ENCODE data around the gene JPT2. TPM values are rescaled to one million over a fixed set of nuclear protein-coding genes. Genes with fewer than 3 reads are reported as not detected.
"Not testable (repeated sequence)": the region's sequence is repeated elsewhere in the genome, so short reads cannot be mapped to it uniquely, and the experiment has no call there.

JPT2 gene
- total RNA-seq, 1 experiment from 2014 or later: 26.2 TPM

DNA sequence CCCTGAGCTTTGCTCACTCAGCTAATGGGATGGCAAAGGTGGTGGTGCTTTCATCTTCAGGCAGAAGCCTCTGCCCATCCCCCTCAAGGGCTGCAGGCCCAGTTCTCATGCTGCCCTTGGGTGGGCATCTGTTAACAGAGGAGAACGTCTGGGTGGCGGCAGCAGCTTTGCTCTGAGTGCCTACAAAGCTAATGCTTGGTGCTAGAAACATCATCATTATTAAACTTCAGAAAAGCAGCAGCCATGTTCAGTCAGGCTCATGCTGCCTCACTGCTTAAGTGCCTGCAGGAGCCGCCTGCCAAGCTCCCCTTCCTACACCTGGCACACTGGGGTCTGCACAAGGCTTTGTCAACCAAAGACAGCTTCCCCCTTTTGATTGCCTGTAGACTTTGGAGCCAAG is 22.2 kb downstream of the JPT2 start:
- Histone ChIP-seq H4K20me1 (ENCODE audit: insufficient read depth, low read depth, low read length) (no peaks in the 10 kb centered on the region), H3K79me2 (ENCODE audit: low read length) (0 out of 2 replicates have a peak, but pooled peaks cover 4% of the 10 kb centered on the region), H3K4me1 (ENCODE audit: low read length) (peaks cover 11% of the 10 kb centered on the region), H3K4me3 (ENCODE audit: low read length) (no peak overlapping the region), H3K4me2 (ENCODE audit: low read depth, low read length, poor library complexity, severe bottlenecking) (no peak overlapping the region), H3K27me3 (ENCODE audit: low read length) (no peaks in the 10 kb centered on the region), H3K27ac (ENCODE audit: low read length) (no peak overlapping the region), H2AFZ (ENCODE audit: low read length) (no peak overlapping the region), H3K9ac (ENCODE audit: low read length) (no peak overlapping the region), H3K9me2 (replicated peaks; ENCODE audit: insufficient read depth, low read length) (no peaks in the 10 kb centered on the region), H3K36me3 (ENCODE audit: insufficient read depth, low read length) (peaks cover 23% of the 10 kb centered on the region; the same call in 1 of the 2 replicates), H3K9me3 (ENCODE audit: low read length) (no peaks in the 10 kb centered on the region)
- no peak for DNase-seq

DNA sequence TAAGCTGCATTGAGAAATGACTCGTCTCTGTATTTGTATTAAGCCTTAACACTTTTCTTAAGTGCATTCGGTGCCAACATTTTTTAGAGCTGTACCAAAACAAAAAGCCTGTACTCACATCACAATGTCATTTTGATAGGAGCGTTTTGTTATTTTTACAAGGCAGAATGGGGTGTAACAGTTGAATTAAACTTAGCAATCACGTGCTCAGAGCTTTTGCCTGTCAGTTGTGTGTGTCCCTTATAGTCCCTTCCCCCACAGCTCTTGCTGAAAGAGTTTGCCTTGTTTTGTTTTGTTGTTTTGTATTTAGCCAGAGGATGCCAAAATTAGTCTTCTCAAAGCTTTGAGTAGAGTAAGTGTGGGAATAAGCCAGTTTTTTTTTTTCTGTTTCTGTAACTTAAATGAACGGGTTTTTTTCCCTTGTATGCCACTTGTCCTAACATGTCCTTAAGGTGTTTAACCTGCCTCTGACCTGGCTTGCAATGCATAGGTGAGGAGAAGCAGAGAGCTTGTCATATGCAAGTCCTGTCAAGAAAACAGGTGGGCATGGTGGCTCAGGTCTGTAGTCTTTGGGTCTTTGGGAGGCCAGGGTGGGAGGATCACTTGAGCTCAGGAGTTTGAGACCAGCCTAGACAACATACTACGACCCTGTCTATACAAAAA is 23.3 kb downstream of the JPT2 start:
- no peaks in the 10 kb centered on the region for H3K9me3 ChIP-seq (ENCODE audit: low read length)

DNA sequence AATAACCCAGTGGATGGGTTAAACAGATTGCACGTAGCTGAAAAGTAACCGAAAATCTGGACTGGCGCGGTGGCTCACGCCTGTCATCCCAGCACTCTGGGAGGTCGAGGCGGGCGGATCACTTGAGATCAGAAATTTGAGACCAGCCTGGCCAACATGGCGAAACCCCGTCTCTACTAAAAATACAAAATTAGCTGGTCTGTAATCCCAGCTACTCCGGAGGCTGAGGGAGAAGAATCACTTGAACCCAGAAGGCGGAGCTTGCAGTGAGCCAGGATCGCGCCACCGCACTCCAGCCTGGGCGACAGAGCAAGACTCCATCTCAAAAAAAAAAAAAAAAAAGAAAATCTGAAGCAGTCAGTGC is 27.2 kb downstream of the JPT2 start:
- H3K27me3 ChIP-seq (ENCODE audit: low read length); H3K9me2 ChIP-seq (replicated peaks; ENCODE audit: insufficient read depth, low read length); DNase-seq; H3K9me3 ChIP-seq (ENCODE audit: low read length): not testable (repeated sequence)
- H2AFZ ChIP-seq (ENCODE audit: low read length): peak overlapping the region; percentile 39; the same call in 1 of the 2 replicates
- peaks cover 39% of the 10 kb centered on the region for H3K4me1 ChIP-seq (ENCODE audit: low read length)
- H3K4me2 ChIP-seq (ENCODE audit: low read depth, low read length, poor library complexity, severe bottlenecking): peak overlapping the region; percentile 86
- peaks cover 13% of the 10 kb centered on the region; the same call in 1 of the 2 replicates for H3K36me3 ChIP-seq (ENCODE audit: insufficient read depth, low read length)
- H4K20me1 ChIP-seq (ENCODE audit: insufficient read depth, low read depth, low read length): peaks cover 18% of the 10 kb centered on the region
- H3K4me3 ChIP-seq (ENCODE audit: low read length): peak overlapping the region; percentile 85
- peaks cover 42% of the 10 kb centered on the region for H3K79me2 ChIP-seq (ENCODE audit: low read length)
- peak overlapping the region; percentile 99 for H3K9ac ChIP-seq (ENCODE audit: low read length)
- peak overlapping the region; percentile 84 for H3K27ac ChIP-seq (ENCODE audit: low read length)

More for the DNA sequence above, 23.3 kb downstream of the JPT2 start:
- no peak overlapping the region for H3K9ac ChIP-seq (ENCODE audit: low read length)
- no peak overlapping the region for H3K27ac ChIP-seq (ENCODE audit: low read length)
- peaks cover 23% of the 10 kb centered on the region; the same call in 1 of the 2 replicates for H3K36me3 ChIP-seq (ENCODE audit: insufficient read depth, low read length)
- no peaks in the 10 kb centered on the region for H3K9me2 ChIP-seq (replicated peaks; ENCODE audit: insufficient read depth, low read length)
- no peaks in the 10 kb centered on the region for H3K27me3 ChIP-seq (ENCODE audit: low read length)
- H4K20me1 ChIP-seq (ENCODE audit: insufficient read depth, low read depth, low read length): no peaks in the 10 kb centered on the region
- H3K4me1 ChIP-seq (ENCODE audit: low read length): peaks cover 11% of the 10 kb centered on the region
- H3K4me3 ChIP-seq (ENCODE audit: low read length): no peak overlapping the region
- peaks cover 7% of the 10 kb centered on the region for H3K79me2 ChIP-seq (ENCODE audit: low read length)
- H3K4me2 ChIP-seq (ENCODE audit: low read depth, low read length, poor library complexity, severe bottlenecking): no peak overlapping the region
- H2AFZ ChIP-seq (ENCODE audit: low read length): no peak overlapping the region
- DNase-seq: no peak

GRCh38 chr16:1705688-1706385 is 27.8 kb downstream of the JPT2 start, which contains the start of gene MAPK8IP3:
MAPK8IP3 (plus strand) TSS chr16:1706195; CDS start chr16:1706340, 145 bp downstream.
- H4K20me1 ChIP-seq (ENCODE audit: insufficient read depth, low read depth, low read length): peaks cover 18% of the 10 kb centered on the region
- peaks cover 46% of the 10 kb centered on the region for H3K79me2 ChIP-seq (ENCODE audit: low read length)

DNA sequence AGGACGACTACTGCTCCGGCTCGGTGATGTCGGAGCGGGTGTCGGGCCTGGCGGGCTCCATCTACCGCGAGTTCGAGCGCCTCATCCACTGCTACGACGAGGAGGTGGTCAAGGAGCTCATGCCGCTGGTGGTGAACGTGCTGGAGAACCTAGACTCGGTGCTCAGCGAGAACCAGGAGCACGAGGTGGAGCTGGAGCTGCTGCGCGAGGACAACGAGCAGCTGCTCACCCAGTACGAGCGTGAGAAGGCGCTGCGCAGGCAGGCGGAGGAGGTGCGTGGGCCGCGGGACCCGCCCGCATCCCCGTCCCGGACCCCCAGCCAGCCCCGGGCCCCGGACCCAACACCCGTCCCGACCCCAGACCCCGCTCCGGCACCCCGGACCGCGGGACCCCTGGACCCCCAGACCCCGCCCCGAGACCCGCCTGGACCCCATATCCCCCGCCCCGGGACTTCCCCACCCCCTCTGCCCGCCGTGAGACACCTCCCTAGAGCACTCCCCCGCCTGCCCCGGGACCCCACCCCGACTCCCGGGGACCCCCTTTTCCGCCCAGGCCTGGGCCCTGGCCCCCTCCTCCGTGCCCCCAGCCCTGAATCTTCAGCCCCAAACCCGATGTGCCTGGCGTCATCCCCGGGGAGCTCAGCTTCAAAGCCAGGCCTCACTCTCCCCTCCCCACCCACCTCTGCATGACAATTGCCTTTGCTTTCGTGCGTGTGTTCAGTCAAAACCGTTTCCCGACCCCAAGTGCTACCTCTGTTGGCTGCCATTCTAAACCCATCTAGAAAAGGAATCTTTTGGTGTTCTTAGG is 28.5 kb downstream of the JPT2 start:
- Histone ChIP-seq H3K27ac (ENCODE audit: low read length) (peak overlapping the region; percentile 62), H3K9me3 (ENCODE audit: low read length) (no peaks in the 10 kb centered on the region), H3K9me2 (replicated peaks; ENCODE audit: insufficient read depth, low read length) (no peaks in the 10 kb centered on the region), H4K20me1 (ENCODE audit: insufficient read depth, low read depth, low read length) (peaks cover 18% of the 10 kb centered on the region), H3K27me3 (ENCODE audit: low read length) (no peaks in the 10 kb centered on the region), H3K9ac (ENCODE audit: low read length) (peak overlapping the region; percentile 99), H3K36me3 (ENCODE audit: insufficient read depth, low read length) (peaks cover 6% of the 10 kb centered on the region; the same call in 1 of the 2 replicates), H3K4me3 (ENCODE audit: low read length) (peak overlapping the region; percentile 85), H3K4me2 (ENCODE audit: low read depth, low read length, poor library complexity, severe bottlenecking) (peak overlapping the region; percentile 100), H2AFZ (ENCODE audit: low read length) (peak overlapping the region; percentile 76; the same call in 1 of the 2 replicates), H3K4me1 (ENCODE audit: low read length) (peaks cover 51% of the 10 kb centered on the region), H3K79me2 (ENCODE audit: low read length) (peaks cover 53% of the 10 kb centered on the region)
- DNase-seq: peak; percentile 67

More at GRCh38 chr16:1705688-1706385, 27.8 kb downstream of the JPT2 start, which contains the start of gene MAPK8IP3:
- Histone ChIP-seq H3K9ac (ENCODE audit: low read length) (peak within 1 kb of the TSS; percentile 99), H3K36me3 (ENCODE audit: insufficient read depth, low read length) (peaks cover 8% of the 10 kb centered on the region; the same call in 1 of the 2 replicates), H3K4me1 (ENCODE audit: low read length) (peaks cover 44% of the 10 kb centered on the region), H3K9me3 (ENCODE audit: low read length) (no peaks in the 10 kb centered on the region), H3K9me2 (replicated peaks; ENCODE audit: insufficient read depth, low read length) (no peaks in the 10 kb centered on the region), H3K27me3 (ENCODE audit: low read length) (no peaks in the 10 kb centered on the region), H3K27ac (ENCODE audit: low read length) (peak within 1 kb of the TSS; percentile 84), H3K4me2 (ENCODE audit: low read depth, low read length, poor library complexity, severe bottlenecking) (peak within 1 kb of the TSS; percentile 100), H2AFZ (ENCODE audit: low read length) (peak within 1 kb of the TSS; percentile 76; the same call in 1 of the 2 replicates), H3K4me3 (ENCODE audit: low read length) (peak within 1 kb of the TSS; percentile 85)
- peak; percentile 97 for DNase-seq

GRCh38 chr16:1707193-1707790 is 29.2 kb downstream of the JPT2 start:
- H3K4me1 ChIP-seq (ENCODE audit: low read length): peaks cover 57% of the 10 kb centered on the region
- peak overlapping the region; percentile 100 for H3K4me2 ChIP-seq (ENCODE audit: low read depth, low read length, poor library complexity, severe bottlenecking)
- peak; percentile 57 for DNase-seq
- peaks cover 57% of the 10 kb centered on the region for H3K79me2 ChIP-seq (ENCODE audit: low read length)
- no peaks in the 10 kb centered on the region for H3K9me2 ChIP-seq (replicated peaks; ENCODE audit: insufficient read depth, low read length)
- peak overlapping the region; percentile 99 for H3K9ac ChIP-seq (ENCODE audit: low read length)
- H3K27ac ChIP-seq (ENCODE audit: low read length): peak overlapping the region; percentile 43
- peaks cover 4% of the 10 kb centered on the region; the same call in 1 of the 2 replicates for H3K36me3 ChIP-seq (ENCODE audit: insufficient read depth, low read length)
- no peaks in the 10 kb centered on the region for H3K27me3 ChIP-seq (ENCODE audit: low read length)
- no peak overlapping the region for H2AFZ ChIP-seq (ENCODE audit: low read length)
- H3K9me3 ChIP-seq (ENCODE audit: low read length): no peaks in the 10 kb centered on the region
- peaks cover 18% of the 10 kb centered on the region for H4K20me1 ChIP-seq (ENCODE audit: insufficient read depth, low read depth, low read length)
- H3K4me3 ChIP-seq (ENCODE audit: low read length): peak overlapping the region; percentile 85

- Histone ChIP-seq H3K4me1 (ENCODE audit: low read length) (peaks cover 67% of the 10 kb centered on the region), H3K27me3 (ENCODE audit: low read length) (no peaks in the 10 kb centered on the region), H3K27ac (ENCODE audit: low read length) (no peak overlapping the region), H2AFZ (ENCODE audit: low read length) (no peak overlapping the region), H3K79me2 (ENCODE audit: low read length) (peaks cover 67% of the 10 kb centered on the region), H3K36me3 (ENCODE audit: insufficient read depth, low read length) (no peaks in the 10 kb centered on the region), H3K4me3 (ENCODE audit: low read length) (peak overlapping the region; percentile 85; the same call in 1 of the 2 replicates), H4K20me1 (ENCODE audit: insufficient read depth, low read depth, low read length) (peaks cover 18% of the 10 kb centered on the region), H3K9me2 (replicated peaks; ENCODE audit: insufficient read depth, low read length) (no peaks in the 10 kb centered on the region), H3K4me2 (ENCODE audit: low read depth, low read length, poor library complexity, severe bottlenecking) (peak overlapping the region; percentile 100), H3K9ac (ENCODE audit: low read length) (peak overlapping the region; percentile 99; the same call in 1 of the 2 replicates), H3K9me3 (ENCODE audit: low read length) (no peaks in the 10 kb centered on the region)
- no peak for DNase-seq
Measured at GRCh38 chr16:1708083-1708767, 30.1 kb downstream of the JPT2 start.

Measured in Karpas-422 (cell line).